HG02973 (cell line): Measurements from ENCODE around the gene TAF8.
A peak's percentile ranks its signal among the peaks of the same experiment; 100 is the strongest.

ENCODE experiments used
- ATAC-seq: cut with Tn5 transposase; IDR thresholded peaks from one replicate; pipeline ENCODE4 v1.9.1; 2021; ENCODE audit warnings: moderate library complexity; ENCODE audit not compliant: unreplicated experiment

The TAF8 gene

GRCh38 chr6:42095094-42095493, 44.8 kb downstream of the TAF8 start:
- ATAC-seq, result no peak

- no peak for ATAC-seq
Observed at GRCh38 chr6:42095776-42096541, 45.6 kb downstream of the TAF8 start.

GRCh38 chr6:42099340-42100028, 49.2 kb downstream of the TAF8 start:
- no peak for ATAC-seq

GRCh38 chr6:42100029-42100901, 49.9 kb downstream of the TAF8 start:
- ATAC-seq, result no peak

GRCh38 chr6:42101186-42101657, 50.9 kb downstream of the TAF8 start:
- no peak for ATAC-seq

- ATAC-seq, result no peak
Observed at GRCh38 chr6:42103216-42103615, 52.9 kb downstream of the TAF8 start.

GRCh38 chr6:42103753-42104094, 53.4 kb downstream of the TAF8 start:
- ATAC-seq, result no peak

GRCh38 chr6:42104095-42104803, 53.9 kb downstream of the TAF8 start:
- ATAC-seq, result peak; percentile 47

- no peak for ATAC-seq
Observed at GRCh38 chr6:42104804-42105125, 54.4 kb downstream of the TAF8 start.

GRCh38 chr6:42105156-42105648, 54.9 kb downstream of the TAF8 start:
- ATAC-seq, result no peak

GRCh38 chr6:42105709-42106108, 55.4 kb downstream of the TAF8 start:
- ATAC-seq, result no peak

GRCh38 chr6:42106112-42107023, 56.0 kb downstream of the TAF8 start:
- ATAC-seq, result no peak

GRCh38 chr6:42108071-42108470, 57.7 kb downstream of the TAF8 start:
- no peak for ATAC-seq

GRCh38 chr6:42110683-42111082, 60.4 kb downstream of the TAF8 start:
- ATAC-seq, result no peak

GRCh38 chr6:42112351-42112750, 62.0 kb downstream of the TAF8 start:
- no peak for ATAC-seq

- no peak for ATAC-seq
Observed at GRCh38 chr6:42113936-42114636, 63.8 kb downstream of the TAF8 start.

GRCh38 chr6:42117843-42118161, 67.5 kb downstream of the TAF8 start:
- ATAC-seq, result no peak

- no peak for ATAC-seq
Observed at GRCh38 chr6:42118162-42119001, 68.1 kb downstream of the TAF8 start.
